D721Med (cell line): ENCODE results near the gene IGSF21.
A peak's percentile ranks its signal among the peaks of the same experiment; 100 is the strongest.

ENCODE experiments used
- DNase-seq: peaks from one replicate; pipeline ENCODE4 v3.0.0; 2011; ENCODE audit warnings: low spot score; ENCODE audit not compliant: insufficient read length
- FAIRE-seq: peaks from 2 replicates; lab custom pipeline; 2011; peaks lifted over from hg19 to GRCh38; lab: Jason Lieb, UNC
- CTCF ChIP-seq: IDR thresholded peaks from 2 replicates; pipeline ENCODE4 v1.5.1; 2012; ENCODE audit warnings: mild to moderate bottlenecking, control low read depth; ENCODE audit not compliant: insufficient read depth; ENCODE audit errors: missing control alignments

Gene IGSF21

GRCh38 chr1:18380288-18380687 is 272.7 kb downstream of the IGSF21 start:
- no peak for FAIRE-seq
- no peak for DNase-seq
- no peak for TF ChIP-seq CTCF

- no peak for TF ChIP-seq CTCF
- FAIRE-seq (no peak), DNase-seq (no peak)
Observed at GRCh38 chr1:18384059-18384458, 276.5 kb downstream of the IGSF21 start.

GRCh38 chr1:18384471-18384870 is 276.9 kb downstream of the IGSF21 start:
- FAIRE-seq, result no peak
- no peak for DNase-seq

GRCh38 chr1:18385239-18385790 is 277.7 kb downstream of the IGSF21 start:
- DNase-seq, result peak; percentile 21
- no peak for FAIRE-seq
- no peak for TF ChIP-seq CTCF

More at GRCh38 chr1:18384471-18384870, 276.9 kb downstream of the IGSF21 start:
- no peak for TF ChIP-seq CTCF

GRCh38 chr1:18386591-18386990 is 279.0 kb downstream of the IGSF21 start:
- no peak for TF ChIP-seq CTCF
- FAIRE-seq (no peak), DNase-seq (no peak)

- TF ChIP-seq CTCF, result no peak
- FAIRE-seq (no peak), DNase-seq (no peak)
Observed at GRCh38 chr1:18387307-18387706, 279.7 kb downstream of the IGSF21 start.

GRCh38 chr1:18390953-18391352 is 283.4 kb downstream of the IGSF21 start:
- TF ChIP-seq CTCF, result no peak
- no peak for FAIRE-seq
- no peak for DNase-seq
